ENCODE results near the gene TRMT61A. TPM values are rescaled to one million over a fixed set of nuclear protein-coding genes. Genes with fewer than 3 reads are reported as not detected.
A peak's percentile ranks its signal among the peaks of the same experiment; 100 is the strongest.

Gene TRMT61A

GRCh38 chr14:103569408-103569807 is 40.4 kb downstream of the TRMT61A start:
- no peaks in the 10 kb centered on the region for H3K27me3 ChIP-seq (ENCODE audit: control insufficient read depth, insufficient read depth, low read length)
- H3K36me3 ChIP-seq (ENCODE audit: insufficient read depth, low read length) = peaks cover 13% of the 10 kb centered on the region
- no peaks in the 10 kb centered on the region for H3K4me1 ChIP-seq (ENCODE audit: control insufficient read depth, insufficient read depth, low read length)
- no peak overlapping the region for H3K4me2 ChIP-seq (ENCODE audit: low read length)
- H3K9ac ChIP-seq (ENCODE audit: low read depth, low read length) = no peak overlapping the region
- H3K9me3 ChIP-seq (replicated peaks; ENCODE audit: low read length) = no peaks in the 10 kb centered on the region
- H3K4me3 ChIP-seq (ENCODE audit: low read length) = no peak overlapping the region

GRCh38 chr14:103574104-103574503 is 45.1 kb downstream of the TRMT61A start:
- Histone ChIP-seq H3K9ac (ENCODE audit: low read depth, low read length) (no peak overlapping the region), H3K9me3 (replicated peaks; ENCODE audit: low read length) (no peaks in the 10 kb centered on the region), H3K4me1 (ENCODE audit: control insufficient read depth, insufficient read depth, low read length) (peaks cover 14% of the 10 kb centered on the region), H3K36me3 (ENCODE audit: insufficient read depth, low read length) (peaks cover 33% of the 10 kb centered on the region), H3K4me3 (ENCODE audit: low read length) (no peak overlapping the region), H3K27me3 (ENCODE audit: control insufficient read depth, insufficient read depth, low read length) (no peaks in the 10 kb centered on the region), H3K4me2 (ENCODE audit: low read length) (no peak overlapping the region)

- Histone ChIP-seq H3K4me1 (ENCODE audit: control insufficient read depth, insufficient read depth, low read length) (peaks cover 14% of the 10 kb centered on the region), H3K9ac (ENCODE audit: low read depth, low read length) (no peak overlapping the region), H3K27me3 (ENCODE audit: control insufficient read depth, insufficient read depth, low read length) (no peaks in the 10 kb centered on the region), H3K4me3 (ENCODE audit: low read length) (no peak overlapping the region), H3K36me3 (ENCODE audit: insufficient read depth, low read length) (peaks cover 33% of the 10 kb centered on the region), H3K9me3 (replicated peaks; ENCODE audit: low read length) (no peaks in the 10 kb centered on the region), H3K4me2 (ENCODE audit: low read length) (no peak overlapping the region)
Observed at GRCh38 chr14:103574707-103575285, 45.8 kb downstream of the TRMT61A start.

GRCh38 chr14:103576371-103577024 is 47.5 kb downstream of the TRMT61A start:
- Histone ChIP-seq H3K27me3 (ENCODE audit: control insufficient read depth, insufficient read depth, low read length) (no peaks in the 10 kb centered on the region), H3K36me3 (ENCODE audit: insufficient read depth, low read length) (peaks cover 38% of the 10 kb centered on the region), H3K4me1 (ENCODE audit: control insufficient read depth, insufficient read depth, low read length) (peaks cover 14% of the 10 kb centered on the region), H3K4me2 (ENCODE audit: low read length) (peak overlapping the region; percentile 61), H3K9ac (ENCODE audit: low read depth, low read length) (peak overlapping the region; percentile 17), H3K9me3 (replicated peaks; ENCODE audit: low read length) (no peaks in the 10 kb centered on the region), H3K4me3 (ENCODE audit: low read length) (no peak overlapping the region)

GRCh38 chr14:103578401-103579075 is 49.5 kb downstream of the TRMT61A start:
- peaks cover 38% of the 10 kb centered on the region for H3K36me3 ChIP-seq (ENCODE audit: insufficient read depth, low read length)
- no peaks in the 10 kb centered on the region for H3K9me3 ChIP-seq (replicated peaks; ENCODE audit: low read length)
- no peak overlapping the region for H3K9ac ChIP-seq (ENCODE audit: low read depth, low read length)
- no peak overlapping the region for H3K4me3 ChIP-seq (ENCODE audit: low read length)
- no peak overlapping the region for H3K4me2 ChIP-seq (ENCODE audit: low read length)
- H3K27me3 ChIP-seq (ENCODE audit: control insufficient read depth, insufficient read depth, low read length) = no peaks in the 10 kb centered on the region
- H3K4me1 ChIP-seq (ENCODE audit: control insufficient read depth, insufficient read depth, low read length) = peaks cover 14% of the 10 kb centered on the region

GRCh38 chr14:103581206-103581605 is 52.2 kb downstream of the TRMT61A start:
- Histone ChIP-seq H3K4me3 (ENCODE audit: low read length) (no peak overlapping the region), H3K4me2 (ENCODE audit: low read length) (no peak overlapping the region), H3K9me3 (replicated peaks; ENCODE audit: low read length) (no peaks in the 10 kb centered on the region), H3K27me3 (ENCODE audit: control insufficient read depth, insufficient read depth, low read length) (no peaks in the 10 kb centered on the region), H3K36me3 (ENCODE audit: insufficient read depth, low read length) (peaks cover 26% of the 10 kb centered on the region), H3K4me1 (ENCODE audit: control insufficient read depth, insufficient read depth, low read length) (peaks cover 12% of the 10 kb centered on the region), H3K9ac (ENCODE audit: low read depth, low read length) (no peak overlapping the region)

GRCh38 chr14:103581954-103582703 is 53.1 kb downstream of the TRMT61A start:
- no peak overlapping the region for H3K9ac ChIP-seq (ENCODE audit: low read depth, low read length)
- H3K4me2 ChIP-seq (ENCODE audit: low read length) = no peak overlapping the region
- H3K4me3 ChIP-seq (ENCODE audit: low read length) = no peak overlapping the region
- peaks cover 3% of the 10 kb centered on the region for H3K4me1 ChIP-seq (ENCODE audit: control insufficient read depth, insufficient read depth, low read length)
- no peaks in the 10 kb centered on the region for H3K27me3 ChIP-seq (ENCODE audit: control insufficient read depth, insufficient read depth, low read length)
- no peaks in the 10 kb centered on the region for H3K9me3 ChIP-seq (replicated peaks; ENCODE audit: low read length)
- peaks cover 25% of the 10 kb centered on the region for H3K36me3 ChIP-seq (ENCODE audit: insufficient read depth, low read length)

GRCh38 chr14:103584326-103584915 is 55.4 kb downstream of the TRMT61A start:
- Histone ChIP-seq H3K27me3 (ENCODE audit: control insufficient read depth, insufficient read depth, low read length) (no peaks in the 10 kb centered on the region), H3K4me1 (ENCODE audit: control insufficient read depth, insufficient read depth, low read length) (no peaks in the 10 kb centered on the region), H3K9me3 (replicated peaks; ENCODE audit: low read length) (no peaks in the 10 kb centered on the region), H3K4me2 (ENCODE audit: low read length) (no peak overlapping the region), H3K4me3 (ENCODE audit: low read length) (no peak overlapping the region), H3K36me3 (ENCODE audit: insufficient read depth, low read length) (peaks cover 20% of the 10 kb centered on the region), H3K9ac (ENCODE audit: low read depth, low read length) (no peak overlapping the region)

Small RNAs within 50 kb of the gene (small RNA-seq; reads per million reads assigned to genes)
- not detected for gene RNU4-68P
- gene RNU7-160P = not detected
